ENCODE measurements around the gene SUPT4H1.
"Not testable (repeated sequence)": the region's sequence is repeated elsewhere in the genome, so short reads cannot be mapped to it uniquely, and the experiment has no call there.

The SUPT4H1 gene

DNA sequence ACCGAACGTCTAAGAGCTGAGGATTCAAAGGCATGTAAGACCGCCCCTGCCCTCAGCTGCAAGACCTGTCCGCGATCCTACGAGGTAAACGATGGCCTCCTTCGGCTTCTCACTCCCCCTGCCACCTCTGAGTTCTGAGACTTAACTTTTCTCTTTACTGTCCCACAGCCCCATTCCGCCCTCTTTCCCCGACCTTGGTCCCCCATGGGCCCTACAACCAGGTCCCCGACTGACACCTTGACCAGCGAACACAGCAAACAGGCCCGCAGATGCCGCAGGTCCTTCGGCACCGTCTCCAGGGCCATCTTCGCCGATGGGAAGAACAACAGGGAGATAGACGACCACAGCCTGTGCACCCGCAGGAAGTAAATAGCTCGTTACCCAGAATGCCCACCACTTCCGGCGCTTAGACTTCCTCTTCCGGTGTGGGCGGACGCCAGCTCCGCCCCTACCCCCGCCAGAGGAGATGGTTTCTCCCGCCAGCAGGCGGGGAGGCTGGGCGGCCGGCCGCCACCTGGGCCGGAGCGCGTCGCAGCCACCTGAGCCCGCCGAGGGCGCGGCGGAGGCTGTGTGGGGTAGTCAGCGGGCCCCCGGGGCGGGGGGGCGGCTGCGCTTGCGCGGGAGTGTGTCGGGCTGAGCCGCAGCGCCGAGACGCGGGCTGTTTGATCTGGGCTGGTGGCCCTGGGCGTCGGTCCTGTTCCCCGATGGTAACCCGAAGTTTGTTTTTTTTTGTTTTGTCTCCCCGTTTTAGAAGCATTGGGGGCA, at the start of gene SUPT4H1:
SUPT4H1 (minus strand) TSS at position 371 of the 765 bp plus-strand sequence; CDS start at position 305, 66 bp downstream.
- peak; percentile 86 to 87 for DNase-seq (ENCODE audit: low read depth in 2 of 2)

DNA sequence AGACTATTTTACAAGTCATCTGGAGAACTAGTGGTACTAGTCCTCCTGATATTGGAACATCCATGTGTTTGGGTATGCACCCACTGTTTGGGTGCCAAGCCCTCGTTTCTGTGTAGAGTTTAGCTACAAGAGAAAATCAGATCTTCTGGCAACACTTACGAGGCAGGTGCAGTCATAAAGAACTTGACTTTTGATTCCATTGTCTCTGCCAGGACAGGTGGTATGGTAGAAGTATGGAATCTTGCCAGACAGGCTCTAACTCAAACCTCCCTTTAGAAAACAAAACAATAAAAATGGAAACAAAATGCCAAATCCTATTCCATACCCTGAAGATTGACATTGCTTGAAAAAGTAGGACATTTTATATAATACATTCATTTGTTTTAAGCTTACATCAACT, 49.3 kb upstream of the SUPT4H1 start:
- DNase-seq (ENCODE audit: low read depth in 2 of 2) = no peak

DNA sequence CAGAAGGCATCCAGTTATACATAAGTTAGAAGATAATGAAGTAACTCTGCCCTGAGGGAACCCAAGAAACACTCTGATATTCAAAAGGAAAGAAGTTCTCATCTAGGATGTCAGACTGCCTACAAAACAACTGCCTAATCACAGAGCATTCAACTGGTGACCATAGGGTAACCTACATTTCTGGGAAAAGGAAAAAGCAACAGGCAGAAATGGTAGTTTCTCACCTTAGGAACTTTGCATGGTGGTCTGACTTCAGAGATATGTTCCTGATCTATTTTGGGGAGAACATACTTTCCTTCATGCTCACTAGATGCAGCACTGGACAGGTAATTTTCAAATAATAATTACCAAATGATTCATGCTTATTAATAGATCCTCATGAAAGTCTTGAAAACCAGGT, 48.8 kb upstream of the SUPT4H1 start:
- no peak for DNase-seq (ENCODE audit: low read depth in 2 of 2)

DNA sequence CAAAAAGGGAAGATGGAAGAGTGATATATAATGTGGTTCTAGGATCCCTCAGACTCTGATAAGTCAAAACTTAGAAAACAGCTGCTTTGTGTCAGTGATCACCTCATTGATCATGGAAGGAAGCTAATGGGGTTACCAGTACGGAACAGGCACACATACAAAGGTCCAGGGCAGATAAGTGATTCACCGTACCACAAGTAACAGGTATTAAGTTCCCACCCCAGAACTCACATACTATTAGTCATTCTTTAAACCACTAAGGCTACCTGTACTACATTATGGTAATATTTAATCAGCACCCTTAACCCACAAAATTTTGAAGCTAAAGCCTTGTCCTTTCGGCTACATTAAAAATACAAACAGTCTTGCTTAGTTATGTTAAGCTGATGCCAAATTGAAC, 48.0 kb upstream of the SUPT4H1 start:
- DNase-seq (ENCODE audit: low read depth in 2 of 2) = no peak

DNA sequence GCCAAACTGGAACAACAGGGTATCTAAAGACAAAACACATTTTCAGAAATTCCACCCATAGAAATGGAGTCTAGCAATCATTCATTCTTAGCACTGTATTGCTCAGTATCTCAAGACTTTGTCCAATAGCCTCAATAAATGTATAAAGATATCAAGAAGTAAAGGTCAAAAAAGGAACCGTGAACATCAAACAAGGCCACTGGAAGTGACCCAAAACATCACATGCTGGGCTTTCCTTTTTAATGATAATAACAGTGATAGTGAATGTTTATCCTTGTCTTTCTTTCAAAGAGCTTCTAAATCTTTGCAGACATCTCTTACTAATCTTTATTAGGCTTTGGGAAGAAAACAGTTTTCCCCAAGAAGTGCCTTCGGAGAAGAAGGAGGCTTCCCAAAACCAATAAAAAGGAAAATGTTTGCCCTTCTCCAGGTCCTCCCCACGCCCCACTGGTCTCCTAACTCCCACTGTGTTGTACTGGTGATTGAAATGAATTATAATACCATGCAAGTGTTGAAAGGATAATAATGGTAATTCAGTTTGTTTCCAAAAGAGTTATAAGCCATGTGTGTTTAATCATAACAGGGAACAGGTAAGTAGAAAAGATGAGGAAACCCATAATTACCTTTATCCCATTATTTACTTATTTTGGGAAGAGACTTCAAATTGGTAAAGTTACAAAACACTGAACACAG, 46.7 kb upstream of the SUPT4H1 start:
- DNase-seq (ENCODE audit: low read depth in 2 of 2) = no peak

DNA sequence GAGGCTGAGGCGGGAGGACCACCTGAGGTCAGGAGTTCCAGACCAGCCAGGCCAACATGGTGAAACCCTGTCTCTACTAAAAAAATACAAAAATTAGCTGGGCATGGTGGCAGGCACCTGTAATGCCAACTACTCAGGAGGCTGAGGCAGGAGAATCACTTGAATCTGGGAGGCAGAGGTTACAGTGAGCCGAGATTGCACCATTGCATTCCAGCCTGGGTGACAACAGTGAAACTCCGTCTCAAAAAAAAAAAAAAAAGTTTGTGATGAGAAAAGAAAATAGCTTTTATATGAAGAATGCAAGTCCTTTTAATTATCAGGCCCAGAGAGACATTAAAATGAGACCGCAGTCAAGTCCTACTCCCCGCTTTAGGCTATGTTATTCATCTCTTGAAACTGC, 45.4 kb upstream of the SUPT4H1 start:
- DNase-seq (ENCODE audit: low read depth in 2 of 2) = not testable (repeated sequence)

DNA sequence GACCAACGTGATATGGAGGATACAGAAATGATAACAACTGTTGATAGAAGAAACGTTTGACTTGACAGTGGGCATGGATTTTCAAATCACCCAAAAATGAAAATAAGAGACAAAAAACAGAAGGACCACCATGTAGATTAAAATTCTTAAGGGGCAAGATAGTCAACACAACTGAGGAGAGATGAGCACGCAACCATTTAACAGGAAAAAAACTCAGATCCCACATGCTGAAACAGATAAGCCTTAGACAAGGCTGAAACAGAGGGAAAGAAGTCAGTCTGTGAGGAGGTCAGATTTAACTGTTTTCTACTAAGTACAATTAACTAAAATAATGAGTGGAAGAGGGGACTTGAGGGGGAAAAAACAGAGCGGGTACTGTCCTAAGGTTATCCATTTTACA, 44.2 kb upstream of the SUPT4H1 start:
- DNase-seq (ENCODE audit: low read depth in 2 of 2) = no peak

DNA sequence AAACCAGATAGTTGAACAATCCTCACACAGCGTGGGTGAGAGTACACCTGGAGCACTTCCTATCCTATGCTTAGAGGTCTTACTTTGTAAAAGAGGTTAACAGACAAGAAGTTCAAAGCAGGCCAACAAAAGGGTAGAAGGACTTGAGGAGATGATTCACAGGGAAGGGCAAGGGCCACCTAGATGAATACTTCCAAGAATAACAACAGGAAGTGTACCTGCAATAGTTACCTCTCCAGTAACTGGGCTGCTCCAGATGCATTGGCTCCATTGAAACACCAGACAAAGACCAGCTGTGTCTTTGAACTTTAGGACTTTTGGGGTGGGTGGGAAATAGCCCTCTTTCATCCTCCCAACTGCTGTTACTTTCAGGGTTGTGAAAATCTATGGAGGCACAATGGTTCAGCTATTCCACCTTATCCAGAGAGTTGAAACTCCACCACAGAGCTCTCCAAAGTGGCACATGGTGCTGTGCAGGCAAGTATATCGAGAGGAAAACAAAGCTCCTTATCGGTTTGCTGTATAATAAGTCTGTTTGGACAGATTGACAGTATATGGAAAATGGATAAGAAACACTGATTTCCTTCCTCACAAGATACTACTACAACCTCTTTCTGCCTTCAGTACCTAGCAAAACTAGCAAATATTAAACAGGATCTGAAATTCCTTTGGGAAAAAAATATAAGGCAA, 42.7 kb upstream of the SUPT4H1 start:
- no peak for DNase-seq (ENCODE audit: low read depth in 2 of 2)

DNA sequence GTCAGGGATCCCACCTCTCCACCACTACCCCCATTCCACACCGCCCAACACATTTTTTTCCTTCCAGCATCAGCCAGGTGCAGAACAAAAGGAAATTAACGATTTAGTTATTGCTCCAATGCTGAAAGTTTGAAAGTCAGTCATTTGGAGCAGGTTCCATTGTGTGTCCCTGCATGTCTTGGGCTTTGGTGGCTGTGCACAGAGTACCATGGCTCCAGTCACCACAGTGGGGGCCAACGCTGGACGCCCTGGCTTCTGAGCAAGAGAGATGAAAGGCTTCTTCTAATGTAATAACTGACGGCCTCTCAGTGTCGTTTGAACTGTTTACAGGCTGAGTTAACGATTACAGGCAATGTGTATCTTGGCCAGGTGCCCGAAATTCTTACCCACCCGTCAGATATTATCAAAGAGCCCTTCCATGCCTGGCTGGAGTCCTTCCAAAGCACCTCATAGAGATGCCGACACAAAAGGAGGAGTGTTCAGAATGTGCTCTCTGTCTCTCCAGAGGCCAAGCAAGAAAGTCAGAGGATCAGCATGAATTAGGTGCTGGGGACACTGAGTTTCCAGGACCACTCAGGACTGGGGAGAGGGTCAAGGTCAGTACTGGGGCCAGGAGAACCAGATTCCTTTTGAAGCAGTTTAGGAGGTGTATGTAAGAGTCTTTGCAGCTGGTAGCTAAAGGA, 39.4 kb upstream of the SUPT4H1 start:
- DNase-seq (ENCODE audit: low read depth in 2 of 2) = no peak

DNA sequence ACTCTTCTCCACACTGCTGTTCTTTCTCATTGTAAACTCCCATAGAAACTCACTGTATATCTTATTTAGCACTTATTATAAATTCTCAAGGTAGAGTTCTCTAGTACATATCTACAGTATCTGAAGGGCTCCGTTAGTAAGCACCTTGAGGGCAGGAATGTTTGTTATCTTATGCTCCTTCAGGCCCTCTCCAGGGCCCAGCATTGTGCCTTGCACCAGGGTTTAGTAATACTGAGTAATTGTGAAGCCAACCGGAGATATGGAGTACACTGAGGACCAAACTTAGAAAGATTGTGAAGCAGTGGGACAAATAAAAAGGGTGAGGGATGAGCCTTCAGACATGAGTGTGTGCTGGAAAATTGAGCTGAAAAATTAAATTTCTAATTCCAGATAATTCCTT, 38.9 kb upstream of the SUPT4H1 start:
- no peak for DNase-seq (ENCODE audit: low read depth in 2 of 2)

DNA sequence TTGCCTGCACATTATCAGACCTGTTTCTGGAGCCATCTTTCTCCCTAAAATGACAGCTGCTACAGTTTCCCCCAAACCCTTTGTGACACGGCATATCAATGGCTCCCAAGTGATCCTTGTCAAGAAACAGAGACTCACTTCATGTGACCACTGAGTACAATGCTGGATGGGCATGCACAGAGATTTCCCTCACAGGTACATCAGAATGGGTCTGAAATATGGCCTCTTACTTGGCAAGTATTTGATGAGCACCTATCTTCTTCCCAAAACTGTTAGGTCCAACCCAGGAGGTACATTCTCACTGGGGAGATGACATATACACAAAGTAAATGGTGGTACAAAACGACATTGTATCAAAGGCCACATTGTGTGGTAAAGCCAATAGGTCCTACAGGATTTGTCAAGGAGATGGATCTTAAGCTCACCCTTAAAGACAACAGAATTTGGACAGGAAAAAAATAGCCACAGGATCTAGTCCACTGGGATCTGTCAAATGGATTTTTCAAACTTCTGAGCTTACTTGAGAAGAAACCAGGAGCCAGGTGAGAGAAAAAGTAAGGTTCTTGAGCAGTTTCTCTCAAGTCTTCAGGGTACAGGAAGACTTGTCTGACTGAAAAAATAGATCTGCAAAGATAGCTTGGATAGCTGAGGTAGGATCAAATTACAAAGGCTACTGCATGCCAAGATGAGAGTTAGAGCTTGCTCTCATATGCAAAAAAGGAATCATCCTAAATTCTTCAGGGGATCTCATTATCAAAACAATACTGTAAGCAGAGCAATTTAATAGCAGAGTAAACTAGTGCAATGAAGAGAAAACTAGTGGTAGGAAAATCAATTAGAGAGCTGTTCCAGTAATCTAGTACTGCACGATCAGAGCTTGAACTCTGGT, 36.5 kb upstream of the SUPT4H1 start:
- no peak for DNase-seq (ENCODE audit: low read depth in 2 of 2)

DNA sequence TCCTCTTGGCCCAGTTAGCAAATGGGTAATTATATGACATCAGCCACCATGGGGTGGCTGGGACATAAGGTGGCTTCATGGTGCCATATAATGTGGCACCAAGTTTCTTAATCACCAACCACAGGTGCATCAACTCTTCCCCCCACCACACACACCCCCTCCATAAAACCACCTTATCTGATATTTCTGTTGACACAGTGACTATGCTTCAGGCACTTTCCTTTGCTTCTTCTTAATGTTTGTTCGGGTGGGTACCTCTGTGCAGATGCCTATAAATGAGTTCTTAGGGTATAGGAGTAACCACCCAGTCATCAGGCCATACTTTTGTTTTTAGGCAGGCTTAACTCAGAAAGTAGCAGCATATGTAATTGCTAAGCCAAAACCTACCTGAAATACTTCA, 35.8 kb upstream of the SUPT4H1 start:
- DNase-seq (ENCODE audit: low read depth in 2 of 2) = no peak

DNA sequence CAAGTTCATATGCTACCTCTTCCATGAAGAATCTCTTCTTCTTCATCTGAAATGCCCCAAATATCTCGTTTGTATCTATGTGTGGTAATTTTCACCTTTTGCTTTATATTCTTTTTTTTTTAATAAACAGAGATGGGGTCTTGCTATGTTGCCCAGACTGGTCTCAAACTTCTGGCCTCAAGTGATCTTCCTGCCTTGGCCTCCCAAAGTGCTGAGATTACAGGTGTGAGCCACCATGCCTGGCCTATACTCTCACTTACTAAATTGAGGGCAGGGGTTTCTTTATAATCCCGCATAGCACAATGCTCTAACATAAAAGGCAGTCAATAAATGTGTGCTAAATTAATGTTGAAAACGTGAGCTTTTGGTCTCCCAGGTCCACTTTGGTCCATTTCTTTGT, 34.7 kb upstream of the SUPT4H1 start:
- DNase-seq (ENCODE audit: low read depth in 2 of 2) = no peak

DNA sequence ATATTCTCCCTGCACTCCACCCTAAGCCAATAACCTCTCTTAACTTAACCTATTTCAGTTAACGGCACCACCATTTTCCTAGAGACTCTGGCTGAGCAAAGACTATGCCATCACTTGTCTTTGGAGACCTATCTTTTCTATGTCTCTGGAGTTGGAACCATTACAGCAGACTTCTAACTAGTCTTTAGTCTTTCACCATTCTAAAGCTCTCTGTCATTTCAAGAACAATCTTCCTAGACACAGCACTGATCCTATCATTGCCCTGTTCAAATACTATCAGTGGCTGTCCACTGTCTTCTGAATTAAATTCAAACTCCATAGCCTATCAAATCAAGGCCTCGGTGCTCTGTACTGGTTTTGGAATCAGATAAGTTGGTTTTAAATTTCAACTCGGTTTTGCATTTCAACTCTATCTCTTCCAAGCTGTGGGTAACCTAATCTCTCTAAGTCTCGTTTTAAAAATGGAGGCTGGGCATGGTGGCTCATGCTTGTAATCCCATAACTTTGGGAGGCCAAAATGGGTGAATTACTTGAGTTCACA, 33.4 kb upstream of the SUPT4H1 start:
- no peak for DNase-seq (ENCODE audit: low read depth in 2 of 2)

DNA sequence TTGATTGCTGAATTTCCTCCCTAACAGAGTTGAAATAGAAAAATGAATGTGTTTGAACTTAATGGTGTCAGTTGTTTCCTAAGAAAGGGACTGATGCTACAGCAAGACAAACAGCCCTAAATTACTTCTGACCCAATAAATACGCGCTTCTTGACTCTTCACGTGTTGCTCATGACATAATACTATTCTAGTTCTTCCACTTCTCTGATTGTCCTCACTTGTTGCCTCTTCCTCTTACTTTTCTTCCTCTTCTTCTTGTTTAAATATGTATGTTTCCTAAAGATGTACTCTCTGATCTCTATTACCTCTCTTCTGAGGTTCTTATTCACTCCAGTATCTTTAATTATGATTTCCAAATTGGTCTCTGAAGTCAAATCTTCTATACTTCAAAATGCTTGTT, 32.9 kb upstream of the SUPT4H1 start:
- no peak for DNase-seq (ENCODE audit: low read depth in 2 of 2)

DNA sequence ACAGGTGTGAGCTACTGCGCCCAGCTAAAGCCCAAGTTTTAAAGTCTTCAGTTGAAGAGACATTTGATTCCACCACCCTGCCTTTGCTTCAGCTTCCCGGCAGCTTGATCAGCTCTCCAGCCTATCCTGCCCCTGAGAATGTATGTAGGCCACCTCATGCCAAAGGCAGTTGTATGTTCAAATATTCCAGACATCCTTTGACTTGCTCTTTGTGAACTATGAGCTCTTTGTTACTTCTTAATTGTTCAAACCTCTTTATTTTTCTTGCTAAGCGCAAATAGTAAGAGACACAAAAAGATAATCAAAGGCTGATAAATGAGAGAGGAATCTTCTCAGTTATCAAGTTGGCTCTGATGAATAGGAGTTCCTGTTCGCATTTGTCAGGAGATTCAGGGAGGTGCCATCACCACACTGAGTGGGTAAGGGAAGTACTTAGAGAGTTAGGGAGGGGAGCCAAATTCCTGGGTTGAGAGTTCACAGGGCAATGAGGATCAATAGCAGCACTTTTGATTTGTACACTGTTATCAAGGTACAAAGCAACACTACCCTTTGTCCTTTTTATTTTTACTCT, 32.0 kb upstream of the SUPT4H1 start:
- no peak for DNase-seq (ENCODE audit: low read depth in 2 of 2)

DNA sequence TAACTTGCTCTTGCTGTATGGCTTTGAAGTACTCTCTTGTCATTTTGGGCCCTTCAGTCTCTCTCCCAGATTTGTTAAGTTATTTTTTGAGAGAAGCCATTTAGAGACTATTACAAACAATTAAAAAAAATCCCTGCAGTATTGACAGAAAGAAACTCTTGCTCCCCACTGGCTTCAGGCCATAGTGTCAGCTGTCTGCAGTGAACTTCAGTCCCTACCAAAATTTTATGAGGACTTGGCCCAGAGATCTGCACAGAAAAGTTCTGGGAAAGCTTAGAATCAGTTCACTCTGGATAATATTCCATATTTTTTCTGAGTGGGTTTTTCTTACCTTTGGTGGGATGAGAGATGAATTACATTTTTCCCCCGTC, 30.9 kb upstream of the SUPT4H1 start:
- DNase-seq (ENCODE audit: low read depth in 2 of 2) = no peak

DNA sequence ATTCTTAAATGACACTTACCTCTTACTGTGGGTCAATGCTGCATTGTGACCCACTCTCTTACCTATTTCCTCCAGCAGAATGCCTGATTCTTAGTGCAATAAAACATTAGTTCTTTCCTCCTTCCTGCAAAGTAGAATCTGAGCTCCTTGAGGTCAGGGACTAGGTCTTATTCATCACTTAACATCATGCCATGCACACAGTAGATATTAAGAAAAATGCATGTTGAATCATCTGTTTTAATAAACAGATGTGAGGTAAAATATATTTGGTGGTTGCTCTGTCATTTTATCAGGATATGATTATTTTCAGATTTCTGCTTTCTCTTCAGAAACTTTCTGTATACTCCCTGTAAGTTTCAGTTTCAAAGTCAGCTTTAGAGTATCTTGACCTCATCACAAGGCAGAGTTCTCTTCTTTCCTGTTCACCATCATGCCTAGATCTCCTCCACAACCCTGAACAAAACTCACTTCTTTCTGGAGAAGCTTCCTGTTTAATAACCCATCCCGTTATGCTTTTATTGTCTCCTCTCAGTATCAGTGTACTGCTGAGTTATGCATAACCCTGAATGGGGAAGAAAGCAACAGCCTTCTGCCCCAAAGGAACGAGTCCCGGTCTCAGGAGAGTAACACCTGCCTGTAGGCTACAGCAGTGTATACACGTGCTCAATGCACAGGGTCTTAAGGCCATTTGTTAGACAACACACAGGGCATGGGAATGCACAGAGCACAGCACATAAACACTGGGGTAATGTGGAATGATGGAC, 30.3 kb upstream of the SUPT4H1 start:
- DNase-seq (ENCODE audit: low read depth in 2 of 2) = no peak

DNA sequence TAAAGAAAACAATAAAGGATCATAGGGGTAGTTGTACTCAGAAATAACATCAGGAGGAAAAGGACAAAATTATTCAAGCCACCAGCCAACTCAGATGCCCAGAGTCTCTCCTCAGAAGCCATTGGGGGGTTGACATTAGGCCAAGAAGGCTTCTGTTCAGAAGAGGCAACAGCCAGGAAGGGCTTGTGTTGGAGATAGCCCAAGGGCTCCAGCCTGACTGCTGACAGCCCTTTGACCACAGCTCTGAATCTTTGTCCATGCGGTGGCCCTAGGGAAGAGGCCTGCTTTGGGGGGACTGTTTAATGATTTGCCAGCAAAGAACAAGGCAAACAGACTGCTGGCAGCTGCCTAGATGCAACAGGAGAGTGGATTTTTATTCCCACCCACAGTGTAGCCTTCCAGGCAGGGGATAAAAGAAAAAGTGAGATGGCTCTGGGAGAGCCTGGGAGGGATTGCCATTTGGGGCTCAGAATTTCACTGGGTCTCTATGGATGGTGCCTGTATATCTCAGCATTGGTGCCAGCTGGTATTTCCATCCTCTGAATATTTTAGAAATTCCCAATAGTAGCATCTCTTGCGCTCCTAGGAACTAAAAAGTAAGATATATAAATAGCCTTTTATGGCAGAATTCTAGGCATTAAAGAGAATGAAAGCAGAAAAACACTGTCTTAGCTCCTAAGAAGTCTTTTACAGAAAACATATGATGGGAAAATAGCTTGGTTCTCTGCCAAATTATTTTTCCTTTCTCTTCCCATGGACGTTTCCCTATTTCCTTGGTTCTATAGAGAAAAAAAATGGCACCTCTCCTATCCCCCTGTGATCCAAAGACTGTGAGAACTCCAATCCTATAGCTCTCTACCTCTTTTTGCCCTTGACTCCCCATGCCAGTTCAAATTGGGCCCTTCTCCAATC, 29.4 kb upstream of the SUPT4H1 start:
- no peak for DNase-seq (ENCODE audit: low read depth in 2 of 2)
